GM23248 (cell line): ENCODE results near the gene PNMA6F. TPM values are rescaled to one million over a fixed set of nuclear protein-coding genes. Genes with fewer than 3 reads are reported as not detected.

ENCODE experiments used
- DNase-seq: peaks from one replicate; pipeline ENCODE4 v3.0.0-alpha.2; 2015
- H2AFZ ChIP-seq: fragments of 200-600 bp; sonication (generic); 2 replicates; pipeline ENCODE4 v1.6.1; 2016; ENCODE audit warnings: antibody characterized with exemption
- H3F3A ChIP-seq: fragments of 200-600 bp; sonication (generic); 2 replicates; pipeline ENCODE4 v1.6.1; 2016; ENCODE audit warnings: mild to moderate bottlenecking, antibody characterized with exemption, mixed run types; ENCODE audit not compliant: insufficient read depth
- H3K27ac ChIP-seq: fragments of 200-600 bp; sonication (generic); 2 replicates; pipeline ENCODE4 v1.5.1; 2016; ENCODE audit warnings: mild to moderate bottlenecking
- H3K27me3 ChIP-seq: fragments of 200-600 bp; sonication (generic); replicated peaks from 2 replicates; pipeline ENCODE4 v1.6.1; 2016; ENCODE audit warnings: mild to moderate bottlenecking; ENCODE audit not compliant: insufficient read depth
- H3K36me3 ChIP-seq: fragments of 200-600 bp; sonication (generic); 2 replicates; pipeline ENCODE4 v1.6.1; 2016; ENCODE audit warnings: low read depth, mild to moderate bottlenecking
- H3K4me1 ChIP-seq: fragments of 200-600 bp; sonication (generic); 2 replicates; pipeline ENCODE4 v1.6.1; 2016; ENCODE audit warnings: mild to moderate bottlenecking; ENCODE audit not compliant: insufficient read depth
- H3K4me2 ChIP-seq: fragments of 200-600 bp; sonication (generic); one replicate; pipeline ENCODE4 v1.6.1; 2016; ENCODE audit warnings: mild to moderate bottlenecking; ENCODE audit not compliant: unreplicated experiment
- H3K4me3 ChIP-seq: fragments of 200-600 bp; sonication (generic); 2 replicates; pipeline ENCODE4 v1.5.1; 2016; ENCODE audit warnings: mild to moderate bottlenecking
- H3K79me2 ChIP-seq: fragments of 200-600 bp; sonication (generic); 2 replicates; pipeline ENCODE4 v1.6.1; 2016; ENCODE audit warnings: mild to moderate bottlenecking; ENCODE audit not compliant: insufficient read depth
- H3K9ac ChIP-seq: fragments of 200-600 bp; sonication (generic); 2 replicates; pipeline ENCODE4 v1.6.1; 2016; ENCODE audit warnings: mild to moderate bottlenecking
- H3K9me2 ChIP-seq: fragments of 200-600 bp; sonication (generic); 2 replicates; pipeline ENCODE4 v1.6.1; 2016; ENCODE audit warnings: mixed run types, mild to moderate bottlenecking, moderate library complexity; ENCODE audit not compliant: insufficient read depth
- H3K9me3 ChIP-seq: fragments of 200-600 bp; sonication (generic); one replicate; pipeline ENCODE4 v1.6.1; 2017; ENCODE audit warnings: low read depth
- H4K20me1 ChIP-seq: fragments of 200-600 bp; sonication (generic); 2 replicates; pipeline ENCODE4 v1.6.0; 2016; ENCODE audit not compliant: insufficient read depth
- EZH2 ChIP-seq: fragments of 200-600 bp; sonication (generic); IDR thresholded peaks from 2 replicates; pipeline ENCODE4 v1.6.1; 2018; ENCODE audit warnings: antibody characterized with exemption, mild to moderate bottlenecking; ENCODE audit not compliant: insufficient read depth, poor library complexity, severe bottlenecking
- EZH2phosphoT487 ChIP-seq: fragments of 200-600 bp; sonication (generic); IDR thresholded peaks from 2 replicates; pipeline ENCODE4 v1.6.1; 2018; ENCODE audit warnings: antibody characterized with exemption, moderate library complexity, mild to moderate bottlenecking, low read depth; ENCODE audit not compliant: insufficient read depth
- WGBS, 2 experiments: methylation state at CpG; one replicate each; pipeline ENCODE4 v1.1.6; 2015 to 2017; ENCODE audit warnings: low lambda C conversion rate in 2 of 2, low coverage in 1 of 2; ENCODE audit errors: missing lambda C conversion rate in 2 of 2; 5-methylcytosine and 5-hydroxymethylcytosine counted together
- in situ Hi-C: fragments of 300-500 bp; cut with MboI; formaldehyde crosslinking; loops from 2 replicates; pipeline ENCODE4 v1.15.0; 2020
- polyA plus RNA-seq: library from polyadenylated mRNA; unstranded; fragments of >200 nt; fragmentation: Nextera tagmentation; extraction: Ambion mirVana; gene quantifications from 2 replicates; pipeline ENCODE4 v1.2.1, GENCODE V29; 2016
- total RNA-seq: library from RNA; depleted of rRNA; stranded (reverse); fragments of >200 nt; shearing (Covaris generic); gene quantifications from 2 replicates; pipeline ENCODE4 v1.2.3, GENCODE V29; 2014

PNMA6F gene
- total and polyA plus RNA-seq, 2 experiments from 2014 or later, result not detected

DNA sequence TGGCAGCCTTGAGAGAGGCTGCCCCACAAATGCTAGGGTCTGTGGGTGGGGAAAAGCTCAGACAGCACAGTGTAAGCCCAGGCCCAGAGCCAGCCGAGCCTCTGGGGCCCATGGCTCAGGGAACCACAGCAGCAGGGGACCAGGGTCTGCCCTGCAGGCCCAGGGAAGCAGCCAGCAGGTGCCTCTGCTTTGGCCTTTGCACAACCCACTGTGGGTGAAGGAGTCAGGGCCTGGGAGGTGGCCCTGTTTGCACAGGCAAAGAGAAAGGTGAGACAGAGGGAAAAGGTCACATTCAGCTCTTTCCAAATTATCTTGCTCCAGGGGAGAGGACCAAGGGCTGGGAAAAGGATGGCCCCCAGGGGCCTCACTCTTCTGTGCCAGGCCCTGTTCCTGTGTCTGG, 8.7 kb downstream of the PNMA6F start:
- Histone ChIP-seq H3K4me1 (no peaks in the 10 kb centered on the region), H3K27me3 (no peaks in the 10 kb centered on the region), H3K9me2 (no peaks in the 10 kb centered on the region), H3K79me2 (no peaks in the 10 kb centered on the region), H4K20me1 (no peaks in the 10 kb centered on the region), H3K9me3 (no peaks in the 10 kb centered on the region), H3K27ac (no peak overlapping the region), H2AFZ (no peak overlapping the region), H3K36me3 (no peaks in the 10 kb centered on the region), H3K4me2 (no peak overlapping the region), H3K4me3 (no peak overlapping the region), H3K9ac (no peak overlapping the region), H3F3A (no peaks in the 10 kb centered on the region)
- in situ Hi-C loops, result no loop called here
- DNase-seq, result no peak
- no CpG with 5 or more reads among the region's 1 CpG for WGBS, 2 experiments
- TF ChIP-seq EZH2phosphoT487 (no peak), EZH2 (no peak)

DNA sequence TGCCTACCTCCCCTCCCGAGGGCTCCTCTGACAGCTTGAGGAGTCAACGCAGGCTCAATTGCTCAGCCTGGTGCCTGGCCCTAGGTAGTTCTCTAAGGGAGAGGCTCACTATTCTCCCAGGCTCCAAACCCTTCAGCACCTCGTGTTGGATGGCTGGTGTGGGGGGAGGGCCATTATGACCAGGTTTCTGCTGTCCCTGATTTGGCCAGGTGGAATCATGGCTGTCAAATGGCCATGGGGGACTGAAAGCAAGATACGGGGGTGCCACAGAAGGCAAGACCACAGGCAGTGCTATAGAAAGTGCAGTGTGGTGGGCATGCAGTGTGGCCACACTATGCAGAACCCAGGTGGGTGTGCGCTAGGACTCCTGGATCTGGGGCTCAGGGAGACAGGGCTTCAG, 9.5 kb downstream of the PNMA6F start:
- Histone ChIP-seq H4K20me1 (no peaks in the 10 kb centered on the region), H3K4me2 (no peak overlapping the region), H3K9ac (no peak overlapping the region), H3K27ac (no peak overlapping the region), H3F3A (no peaks in the 10 kb centered on the region), H3K79me2 (no peaks in the 10 kb centered on the region), H3K9me3 (no peaks in the 10 kb centered on the region), H3K27me3 (no peaks in the 10 kb centered on the region), H3K4me1 (no peaks in the 10 kb centered on the region), H3K4me3 (no peak overlapping the region), H3K9me2 (no peaks in the 10 kb centered on the region), H2AFZ (no peak overlapping the region), H3K36me3 (no peaks in the 10 kb centered on the region)
- 56 to 60% methylated on average over 4 to 5 of the region's 5 CpGs for WGBS, 2 experiments
- TF ChIP-seq EZH2 (no peak), EZH2phosphoT487 (no peak)
- no peak for DNase-seq
- in situ Hi-C loops, result no loop called here

DNA sequence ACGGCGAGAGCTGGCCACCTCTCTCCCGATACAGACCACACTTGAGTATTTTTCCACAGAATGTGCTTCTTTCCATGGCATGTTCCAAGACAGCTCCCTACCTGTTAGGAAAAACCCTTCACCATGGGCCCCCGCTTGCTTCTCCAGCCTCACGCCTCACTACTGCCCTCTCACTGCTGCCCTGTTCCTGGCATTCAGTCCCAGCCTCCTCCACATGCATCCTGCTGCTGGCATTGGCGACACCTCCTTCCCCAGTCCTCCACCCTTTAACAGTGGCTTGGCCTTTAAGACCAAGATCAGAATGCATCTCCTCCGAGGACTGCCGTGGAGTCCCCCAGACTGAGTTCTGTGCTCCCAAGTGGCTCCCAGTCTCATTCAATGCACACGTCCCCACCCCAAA, 10.7 kb downstream of the PNMA6F start:
- Histone ChIP-seq H3F3A (no peaks in the 10 kb centered on the region; the same call in 1 of the 2 replicates), H3K27me3 (no peaks in the 10 kb centered on the region), H3K4me2 (no peak overlapping the region), H3K4me3 (no peak overlapping the region), H3K4me1 (no peaks in the 10 kb centered on the region), H3K9me3 (no peaks in the 10 kb centered on the region), H3K79me2 (no peaks in the 10 kb centered on the region), H3K36me3 (no peaks in the 10 kb centered on the region), H3K9ac (no peak overlapping the region), H3K27ac (no peak overlapping the region), H4K20me1 (no peaks in the 10 kb centered on the region), H2AFZ (no peak overlapping the region), H3K9me2 (no peaks in the 10 kb centered on the region)
- no peak for DNase-seq
- WGBS, 2 experiments, result 78 to 83% methylated on average over 5 to 9 of the region's 9 CpGs
- in situ Hi-C loops, result no loop called here
- no peak for TF ChIP-seq EZH2
- TF ChIP-seq EZH2phosphoT487, result no peak

DNA sequence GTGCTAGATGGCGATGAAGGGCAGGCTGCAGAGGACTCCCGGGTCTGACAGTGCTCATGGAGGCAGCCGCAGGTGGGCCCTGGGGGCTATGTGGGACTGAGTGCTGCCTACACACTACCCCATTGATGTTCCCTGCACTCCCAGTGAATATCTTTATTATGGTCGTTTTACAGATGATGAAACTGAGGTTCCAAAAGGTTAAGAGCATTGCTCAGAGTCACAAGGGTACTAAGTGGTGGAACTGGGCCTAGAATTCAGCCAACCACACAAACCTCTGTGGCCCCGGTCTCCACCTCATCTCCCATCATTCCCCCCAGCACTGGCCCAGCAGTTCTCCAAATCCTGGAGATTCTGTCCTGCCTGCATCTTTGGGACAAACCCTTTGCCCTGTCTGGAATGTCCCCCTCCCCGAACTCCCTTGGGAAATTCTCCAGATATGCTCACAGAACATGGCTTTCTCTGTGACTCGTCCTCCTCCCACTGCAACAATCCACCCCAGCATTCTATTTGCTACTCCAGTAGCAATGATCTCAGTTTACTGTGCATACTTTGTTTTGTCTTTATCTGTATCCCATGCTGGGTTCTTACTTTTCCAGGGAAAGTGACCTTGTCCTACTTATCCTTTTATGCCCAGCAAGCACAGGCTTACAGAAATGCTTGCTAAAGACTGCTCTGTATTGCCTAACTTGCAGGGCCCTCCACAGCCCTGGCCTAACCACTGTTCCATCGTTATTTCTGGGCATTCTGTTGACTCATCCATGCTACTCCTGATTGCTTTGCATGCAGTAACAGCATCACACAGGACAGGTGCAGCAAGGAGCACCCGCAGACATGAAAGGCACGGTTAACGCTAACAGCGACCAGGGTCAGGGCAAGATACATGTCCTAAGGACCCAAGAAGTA, 14.0 kb downstream of the PNMA6F start:
- Histone ChIP-seq H3K36me3 (no peaks in the 10 kb centered on the region), H3K9me2 (no peaks in the 10 kb centered on the region), H3K4me3 (no peak overlapping the region), H3K27me3 (no peaks in the 10 kb centered on the region), H3F3A (no peaks in the 10 kb centered on the region; the same call in 1 of the 2 replicates), H2AFZ (no peak overlapping the region), H3K9me3 (no peaks in the 10 kb centered on the region), H3K9ac (no peak overlapping the region), H3K4me1 (no peaks in the 10 kb centered on the region), H3K4me2 (no peak overlapping the region), H3K27ac (peak overlapping the region; percentile 12; the same call in 1 of the 2 replicates), H3K79me2 (no peaks in the 10 kb centered on the region), H4K20me1 (no peaks in the 10 kb centered on the region)
- no peak for TF ChIP-seq EZH2
- no peak for TF ChIP-seq EZH2phosphoT487
- in situ Hi-C loops, result no loop called here
- DNase-seq, result peak; percentile 55
- WGBS, 2 experiments, result 50 to 54% methylated on average over 10 to 12 of the region's 12 CpGs
